Karpas-422 (cell line): ENCODE measurements around the gene DDX54. TPM values are rescaled to one million over a fixed set of nuclear protein-coding genes. Genes with fewer than 3 reads are reported as not detected.

Experiments
- DNase-seq: peaks from one replicate; pipeline ENCODE4 v3.0.0-alpha.2; 2015
- H2AFZ ChIP-seq: fragments of 200-600 bp; sonication (generic); 2 replicates; pipeline ENCODE4 v1.6.1; 2014; ENCODE audit warnings: antibody characterized with exemption, low read length, mixed read lengths
- H3K27ac ChIP-seq: fragments of 200-600 bp; sonication (generic); 2 replicates; pipeline ENCODE4 v1.5.1; 2014; ENCODE audit warnings: mild to moderate bottlenecking, low read length, moderate library complexity
- H3K27me3 ChIP-seq: fragments of 200-600 bp; sonication (generic); 2 replicates; pipeline ENCODE4 v1.6.1; 2014; ENCODE audit warnings: low read length, mixed read lengths
- H3K36me3 ChIP-seq: fragments of 200-600 bp; sonication (generic); 2 replicates; pipeline ENCODE4 v1.6.1; 2014; ENCODE audit warnings: low read length, mixed read lengths; ENCODE audit not compliant: insufficient read depth
- H3K4me1 ChIP-seq: fragments of 200-600 bp; sonication (generic); 2 replicates; pipeline ENCODE4 v1.6.1; 2014; ENCODE audit warnings: mild to moderate bottlenecking, low read length, mixed read lengths
- H3K4me2 ChIP-seq: fragments of 200-600 bp; sonication (generic); 2 replicates; pipeline ENCODE4 v1.6.1; 2014; ENCODE audit warnings: low read length, low read depth, mild to moderate bottlenecking; ENCODE audit not compliant: poor library complexity, severe bottlenecking
- H3K4me3 ChIP-seq: fragments of 200-600 bp; sonication (generic); 2 replicates; pipeline ENCODE4 v1.5.1; 2014; ENCODE audit warnings: mild to moderate bottlenecking, antibody characterized with exemption, low read length, mixed read lengths
- H3K79me2 ChIP-seq: fragments of 200-600 bp; sonication (generic); 2 replicates; pipeline ENCODE4 v1.6.1; 2014; ENCODE audit warnings: mild to moderate bottlenecking, low read length, mixed read lengths
- H3K9ac ChIP-seq: fragments of 200-600 bp; sonication (generic); 2 replicates; pipeline ENCODE4 v1.6.0; 2014; ENCODE audit warnings: low read length
- H3K9me2 ChIP-seq: fragments of 200-600 bp; sonication (generic), shearing (Covaris generic); replicated peaks from 2 replicates; pipeline ENCODE4 v1.6.0; 2014; ENCODE audit warnings: mild to moderate bottlenecking, low read length, moderate library complexity; ENCODE audit not compliant: insufficient read depth
- H3K9me3 ChIP-seq: fragments of 300-700, 200-600 bp; sonication (generic); 2 replicates; pipeline ENCODE4 v1.6.1; 2014; ENCODE audit warnings: low read length, mixed read lengths
- H4K20me1 ChIP-seq: fragments of 200-600 bp; sonication (generic); 2 replicates; pipeline ENCODE4 v1.6.1; 2014; ENCODE audit warnings: mild to moderate bottlenecking, antibody characterized with exemption, low read length, low read depth; ENCODE audit not compliant: insufficient read depth
- total RNA-seq: library from RNA; depleted of rRNA; stranded (reverse); fragments of >200 nt; shearing (Covaris generic); gene quantifications from 2 replicates; pipeline ENCODE4 v1.2.3, GENCODE V29; 2014; ENCODE audit warnings: low replicate concordance; rRNA removed

The DDX54 gene, protein sequence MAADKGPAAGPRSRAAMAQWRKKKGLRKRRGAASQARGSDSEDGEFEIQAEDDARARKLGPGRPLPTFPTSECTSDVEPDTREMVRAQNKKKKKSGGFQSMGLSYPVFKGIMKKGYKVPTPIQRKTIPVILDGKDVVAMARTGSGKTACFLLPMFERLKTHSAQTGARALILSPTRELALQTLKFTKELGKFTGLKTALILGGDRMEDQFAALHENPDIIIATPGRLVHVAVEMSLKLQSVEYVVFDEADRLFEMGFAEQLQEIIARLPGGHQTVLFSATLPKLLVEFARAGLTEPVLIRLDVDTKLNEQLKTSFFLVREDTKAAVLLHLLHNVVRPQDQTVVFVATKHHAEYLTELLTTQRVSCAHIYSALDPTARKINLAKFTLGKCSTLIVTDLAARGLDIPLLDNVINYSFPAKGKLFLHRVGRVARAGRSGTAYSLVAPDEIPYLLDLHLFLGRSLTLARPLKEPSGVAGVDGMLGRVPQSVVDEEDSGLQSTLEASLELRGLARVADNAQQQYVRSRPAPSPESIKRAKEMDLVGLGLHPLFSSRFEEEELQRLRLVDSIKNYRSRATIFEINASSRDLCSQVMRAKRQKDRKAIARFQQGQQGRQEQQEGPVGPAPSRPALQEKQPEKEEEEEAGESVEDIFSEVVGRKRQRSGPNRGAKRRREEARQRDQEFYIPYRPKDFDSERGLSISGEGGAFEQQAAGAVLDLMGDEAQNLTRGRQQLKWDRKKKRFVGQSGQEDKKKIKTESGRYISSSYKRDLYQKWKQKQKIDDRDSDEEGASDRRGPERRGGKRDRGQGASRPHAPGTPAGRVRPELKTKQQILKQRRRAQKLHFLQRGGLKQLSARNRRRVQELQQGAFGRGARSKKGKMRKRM
- 28.2 and 81.5 TPM in 2 replicates for total RNA-seq

- H3K9ac ChIP-seq, result peak within 1 kb of the TSS; percentile 96
- H2AFZ ChIP-seq, result peak within 1 kb of the TSS; percentile 64; the same call in 1 of the 2 replicates
- H4K20me1 ChIP-seq, result peaks cover 9% of the 10 kb centered on the region; the same call in 1 of the 2 replicates
- no peaks in the 10 kb centered on the region for H3K9me3 ChIP-seq
- peaks cover 32% of the 10 kb centered on the region for H3K4me1 ChIP-seq
- H3K79me2 ChIP-seq, result peaks cover 64% of the 10 kb centered on the region
- peaks cover 19% of the 10 kb centered on the region for H3K36me3 ChIP-seq
- no peaks in the 10 kb centered on the region for H3K9me2 ChIP-seq
- H3K27ac ChIP-seq, result peak within 1 kb of the TSS; percentile 85
- H3K27me3 ChIP-seq, result no peaks in the 10 kb centered on the region
- peak within 1 kb of the TSS; percentile 92 for H3K4me3 ChIP-seq
- peak within 1 kb of the TSS; percentile 82 for H3K4me2 ChIP-seq
- DNase-seq, result peak; percentile 92
Measured at GRCh38 chr12:113185180-113186032, at the start of gene DDX54, which contains the start of gene RITA1. TSS of gene DDX54 (minus strand) at chr12:113185478. CDS start at chr12:113185451, 27 bp downstream. TSS of gene RITA1 (plus strand) at chr12:113185721. CDS start at chr12:113186747, 1,026 bp downstream.

DNA sequence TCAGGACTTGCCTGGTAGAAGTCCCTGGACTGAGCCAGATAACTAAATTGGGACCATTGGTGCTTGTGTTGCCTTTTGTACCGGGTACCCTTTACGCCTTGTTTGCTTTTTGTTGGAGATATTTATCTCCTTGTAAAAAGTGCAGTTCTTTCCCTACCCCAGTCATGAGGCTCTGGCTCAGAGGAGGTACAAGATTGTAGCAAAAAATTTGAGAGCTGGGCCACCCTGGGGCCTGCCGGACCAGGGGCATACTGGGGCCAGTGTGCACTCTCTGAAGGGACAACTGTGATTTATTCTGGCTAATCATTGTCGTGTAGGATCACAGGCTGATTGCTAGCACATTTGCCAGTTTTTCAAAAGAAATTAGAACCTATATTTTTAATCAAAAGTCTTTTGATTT, 49.2 kb upstream of the DDX54 start:
- Histone ChIP-seq H2AFZ (no peak overlapping the region), H4K20me1 (no peaks in the 10 kb centered on the region), H3K9me2 (no peaks in the 10 kb centered on the region), H3K27ac (peak overlapping the region; percentile 90), H3K4me3 (no peak overlapping the region), H3K36me3 (peaks cover 24% of the 10 kb centered on the region), H3K9ac (no peak overlapping the region), H3K27me3 (no peaks in the 10 kb centered on the region), H3K4me1 (peaks cover 48% of the 10 kb centered on the region), H3K79me2 (peaks cover 21% of the 10 kb centered on the region), H3K4me2 (no peak overlapping the region), H3K9me3 (no peaks in the 10 kb centered on the region)
- DNase-seq, result no peak

DNA sequence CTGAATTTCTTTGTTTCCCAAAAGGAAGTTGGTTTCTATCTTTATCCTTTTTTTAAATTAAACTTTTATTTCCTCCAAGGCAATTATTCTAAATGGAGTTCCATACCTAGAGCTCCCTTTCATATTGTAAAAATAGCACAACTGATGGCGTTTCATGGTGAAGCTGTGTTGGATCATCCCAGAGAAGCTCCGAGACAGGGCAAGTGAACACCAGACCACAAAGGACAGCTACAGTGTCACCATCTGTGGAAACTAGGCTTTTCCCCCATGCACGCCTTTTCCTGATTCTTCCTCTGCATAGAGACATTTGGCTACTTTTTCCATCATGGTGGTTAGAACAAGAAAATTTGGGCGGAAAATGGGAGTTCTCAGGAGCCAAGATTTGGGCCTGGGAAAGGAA, 48.7 kb upstream of the DDX54 start:
- Histone ChIP-seq H3K79me2 (peaks cover 21% of the 10 kb centered on the region), H3K27me3 (no peaks in the 10 kb centered on the region), H3K4me2 (peak overlapping the region; percentile 78), H4K20me1 (no peaks in the 10 kb centered on the region), H3K36me3 (peaks cover 26% of the 10 kb centered on the region), H3K9ac (peak overlapping the region; percentile 65), H3K4me1 (peaks cover 53% of the 10 kb centered on the region), H3K9me2 (no peaks in the 10 kb centered on the region), H3K9me3 (no peaks in the 10 kb centered on the region), H2AFZ (no peak overlapping the region), H3K27ac (peak overlapping the region; percentile 90), H3K4me3 (peak overlapping the region; percentile 55)
- DNase-seq, result no peak

- Histone ChIP-seq H3K9me3 (no peaks in the 10 kb centered on the region), H3K27ac (peak overlapping the region; percentile 90), H3K9me2 (no peaks in the 10 kb centered on the region), H4K20me1 (no peaks in the 10 kb centered on the region), H3K27me3 (no peaks in the 10 kb centered on the region), H3K36me3 (peaks cover 36% of the 10 kb centered on the region), H3K79me2 (peaks cover 24% of the 10 kb centered on the region), H2AFZ (peak overlapping the region; percentile 47; the same call in 1 of the 2 replicates), H3K4me2 (peak overlapping the region; percentile 78), H3K4me1 (peaks cover 59% of the 10 kb centered on the region), H3K9ac (peak overlapping the region; percentile 65), H3K4me3 (peak overlapping the region; percentile 55)
- DNase-seq, result peak; percentile 97
Measured at GRCh38 chr12:113232840-113233585, 47.7 kb upstream of the DDX54 start.

DNA sequence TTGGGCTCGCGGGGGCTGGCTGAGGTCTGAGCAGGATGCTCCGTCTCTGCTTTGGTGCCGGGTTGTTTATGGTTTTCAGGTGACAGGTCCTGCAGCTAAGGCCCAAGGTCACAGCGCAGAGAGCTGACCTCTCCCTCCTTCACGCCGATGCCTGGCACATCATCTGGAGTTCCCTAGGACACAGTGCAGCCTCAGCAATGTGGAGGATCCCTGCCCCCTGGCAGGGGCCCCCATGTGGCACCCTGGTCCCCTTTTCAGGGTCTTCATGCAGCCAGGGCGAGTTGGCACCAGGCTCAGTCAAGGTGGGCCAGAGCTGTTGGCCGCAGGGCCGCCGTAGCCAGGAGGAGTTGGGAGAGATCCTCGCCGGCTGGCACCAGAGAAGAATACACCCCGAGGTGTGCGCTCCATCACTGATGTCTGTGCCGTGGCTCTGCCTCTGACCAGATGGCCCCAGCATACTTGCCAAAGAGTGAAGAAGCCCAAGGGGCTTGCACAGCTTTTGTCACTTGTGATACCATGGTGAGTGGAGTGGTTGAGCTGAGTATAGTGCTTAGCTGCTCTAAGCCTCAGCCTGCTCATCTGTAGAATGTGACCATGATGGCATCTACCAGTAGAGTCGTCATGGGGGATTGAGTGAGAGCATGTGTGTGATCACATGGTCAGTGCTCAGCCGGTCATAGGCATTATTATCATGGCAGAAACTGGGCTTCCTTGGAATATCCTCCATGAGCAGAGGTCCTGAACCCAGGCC, 47.0 kb upstream of the DDX54 start:
- peaks cover 59% of the 10 kb centered on the region for H3K4me1 ChIP-seq
- H3K27me3 ChIP-seq, result no peaks in the 10 kb centered on the region
- no peaks in the 10 kb centered on the region for H3K9me2 ChIP-seq
- no peak for DNase-seq
- peaks cover 43% of the 10 kb centered on the region for H3K36me3 ChIP-seq
- no peak overlapping the region for H2AFZ ChIP-seq
- peak overlapping the region; percentile 78 for H3K4me2 ChIP-seq
- H3K79me2 ChIP-seq, result peaks cover 24% of the 10 kb centered on the region
- no peaks in the 10 kb centered on the region for H3K9me3 ChIP-seq
- no peaks in the 10 kb centered on the region for H4K20me1 ChIP-seq
- peak overlapping the region; percentile 65 for H3K9ac ChIP-seq
- H3K4me3 ChIP-seq, result peak overlapping the region; percentile 55
- H3K27ac ChIP-seq, result peak overlapping the region; percentile 90

GRCh38 chr12:113231235-113232088, 46.2 kb upstream of the DDX54 start:
- Histone ChIP-seq H3K9me3 (no peaks in the 10 kb centered on the region), H3K27me3 (no peaks in the 10 kb centered on the region), H3K4me1 (peaks cover 59% of the 10 kb centered on the region), H3K79me2 (peaks cover 24% of the 10 kb centered on the region), H3K27ac (peak overlapping the region; percentile 90), H3K9me2 (no peaks in the 10 kb centered on the region), H3K36me3 (peaks cover 46% of the 10 kb centered on the region), H3K4me2 (peak overlapping the region; percentile 78), H2AFZ (no peak overlapping the region), H3K4me3 (peak overlapping the region; percentile 55; the same call in 1 of the 2 replicates), H3K9ac (peak overlapping the region; percentile 65), H4K20me1 (no peaks in the 10 kb centered on the region)
- no peak for DNase-seq
